K562 (cell line): ENCODE data around the gene ZNRF1. TPM values are rescaled to one million over a fixed set of nuclear protein-coding genes. Genes with fewer than 3 reads are reported as not detected.

Experiments used
- ARID1B ChIP-seq: fragments of 450-650 bp; IDR thresholded peaks from 2 replicates; pipeline ENCODE4 v1.6.1; 2016; ENCODE audit warnings: antibody characterized with exemption, mild to moderate bottlenecking, inconsistent platforms
- CBX8 ChIP-seq: fragments of 200-600 bp; sonication (generic); IDR thresholded peaks from 2 replicates; pipeline ENCODE4 v1.6.1; 2012; ENCODE audit warnings: borderline replicate concordance, mixed run types, low read depth, mild to moderate bottlenecking, moderate library complexity, mixed read lengths, low read length, control low read depth, inconsistent platforms; ENCODE audit not compliant: poor library complexity, severe bottlenecking; ENCODE audit errors: extremely low read depth
- CHD1 ChIP-seq: fragments of 200-600 bp; sonication (generic); IDR thresholded peaks from one replicate; pipeline ENCODE4 v1.6.1; 2012; ENCODE audit warnings: mild to moderate bottlenecking, moderate library complexity, low read length, inconsistent platforms
- DDX20 ChIP-seq: fragments of 450-650 bp; IDR thresholded peaks from 2 replicates; pipeline ENCODE4 v1.6.1; 2016; ENCODE audit warnings: missing genetic modification characterization, low read depth, mild to moderate bottlenecking, missing compliant biosample characterization, moderate library complexity
- FOSL1 ChIP-seq: fragments of 200-800 bp; sonication (Bioruptor generic); conservative IDR thresholded peaks from 2 replicates; pipeline ENCODE4 v1.6.1; 2016; ENCODE audit warnings: missing genetic modification characterization, missing compliant biosample characterization
- FOXK2 ChIP-seq, 2 experiments: fragments of 450-650 bp; IDR thresholded peaks in 1 of 2; conservative IDR thresholded peaks in 1 of 2; 2 replicates each; pipeline ENCODE4 v1.6.1; 2016; ENCODE audit warnings: low read depth in 2 of 2, mild to moderate bottlenecking in 1 of 2
- HMG20B ChIP-seq: fragments of 250-450 bp; sonication (Bioruptor Pico); IDR thresholded peaks from 2 replicates; pipeline ENCODE4 v1.5.0; 2021; ENCODE audit warnings: mild to moderate bottlenecking
- MAFF ChIP-seq: IDR thresholded peaks from 2 replicates; pipeline ENCODE4 v1.6.1; 2012; ENCODE audit warnings: low read length, improper control_type of control experiment
- NEUROD1 ChIP-seq: fragments of 150-350 bp; IDR thresholded peaks from 2 replicates; pipeline ENCODE4 v1.6.1; 2014; ENCODE audit warnings: borderline replicate concordance, low read length, low read depth; ENCODE audit not compliant: partially characterized antibody
- PHB2 ChIP-seq: fragments of 450-650 bp; IDR thresholded peaks from 2 replicates; pipeline ENCODE4 v1.6.1; 2017; ENCODE audit warnings: low read depth
- PHF21A ChIP-seq: fragments of 450-650 bp; IDR thresholded peaks from 2 replicates; pipeline ENCODE4 v1.6.1; 2017; ENCODE audit warnings: low read depth, borderline replicate concordance
- POLR2G ChIP-seq: fragments of 200-400 bp; formaldehyde crosslinking; IDR thresholded peaks from 2 replicates; pipeline ENCODE4 v1.6.1; 2017; ENCODE audit warnings: low read depth, mild to moderate bottlenecking, antibody characterized with exemption, low read length, moderate library complexity
- RBBP5 ChIP-seq: fragments of 200-600 bp; sonication (generic); IDR thresholded peaks from 2 replicates; pipeline ENCODE4 v1.6.1; 2012; ENCODE audit warnings: borderline replicate concordance, mild to moderate bottlenecking, low read length, control low read depth, inconsistent platforms; ENCODE audit not compliant: insufficient read depth, poor library complexity, severe bottlenecking
- SLC30A9 ChIP-seq: fragments of 250-450 bp; sonication (Bioruptor Pico); IDR thresholded peaks from 2 replicates; pipeline ENCODE4 v1.8.0; 2022; ENCODE audit warnings: mild to moderate bottlenecking, moderate library complexity
- ZNF431 ChIP-seq: sonication (generic); formaldehyde crosslinking; IDR thresholded peaks from 2 replicates; pipeline ENCODE4 v1.8.0; 2022; ENCODE audit warnings: mild to moderate bottlenecking, missing genetic modification reagents
- ZNF75A ChIP-seq: fragments of 450-650 bp; formaldehyde crosslinking; IDR thresholded peaks from 2 replicates; pipeline ENCODE4 v1.4.0; 2020; ENCODE audit warnings: mild to moderate bottlenecking
- polyA plus RNA-seq, 8 experiments: library from polyadenylated mRNA; depleted of rRNA in 4 of 8; stranded (reverse) in 5 of 8; unstranded in 3 of 8; fragments of >200 nt; fragmentation: Nextera tagmentation in 2 of 8; fragmentation: Illumina TruSeq in 1 of 8; extraction: Ambion mirVana in 2 of 8; extraction: Trizol in 1 of 8; gene quantifications; 2 replicates each; pipeline versions ENCODE4 v1.2.1 to v1.2.3, GENCODE V29; 2011 to 2014; ENCODE audit warnings: inconsistent platforms in 1 of 8, missing spikeins in 1 of 8
- total RNA-seq, 7 experiments: library from RNA; depleted of rRNA in 6 of 7; stranded (reverse); fragments of >200 nt in 6 of 7; fragmentation: Illumina TruSeq in 2 of 7; extraction: Trizol in 2 of 7; gene quantifications; 2 replicates each; pipeline versions ENCODE4 v1.2.1 to v1.2.3, GENCODE V29; 2011 to 2021; ENCODE audit warnings: low replicate concordance in 1 of 7
- TF ChIP-seq, protein P1 (sequence below): fragments of 450-650 bp; formaldehyde crosslinking; IDR thresholded peaks from 2 replicates; pipeline ENCODE4 v1.4.0; 2020; ENCODE audit warnings: mild to moderate bottlenecking, moderate library complexity
- TF ChIP-seq, protein P2 (sequence below), 2 experiments: fragments of 200-800 bp in 1 of 2; sonication (Bioruptor generic) in 1 of 2; sonication (generic) in 1 of 2; formaldehyde crosslinking in 1 of 2; IDR thresholded peaks in 1 of 2; conservative IDR thresholded peaks in 1 of 2; 2 replicates each; pipeline versions ENCODE4 v1.5.0 to v1.6.1; 2016 to 2020; ENCODE audit warnings: missing compliant biosample characterization in 1 of 2, missing genetic modification characterization in 1 of 2, missing genetic modification reagents in 1 of 2
- TF ChIP-seq, protein P3 (sequence below), 2 experiments: fragments of 450-650 bp; conservative IDR thresholded peaks; 2 replicates each; pipeline ENCODE4 v1.6.1; 2017; ENCODE audit warnings: mild to moderate bottlenecking in 2 of 2, moderate library complexity in 2 of 2
- TF ChIP-seq, protein P4 (sequence below): IDR thresholded peaks from 2 replicates; pipeline ENCODE4 v1.6.1; 2016; ENCODE audit warnings: missing genetic modification characterization, missing compliant biosample characterization

ZNRF1 gene
- total and polyA plus RNA-seq, 9 of the 15 experiments (the other 6 are each of a cell fraction or from before 2014, with no cell fraction given), result 9.5 to 37.7 (median 20.0) TPM

DNA sequence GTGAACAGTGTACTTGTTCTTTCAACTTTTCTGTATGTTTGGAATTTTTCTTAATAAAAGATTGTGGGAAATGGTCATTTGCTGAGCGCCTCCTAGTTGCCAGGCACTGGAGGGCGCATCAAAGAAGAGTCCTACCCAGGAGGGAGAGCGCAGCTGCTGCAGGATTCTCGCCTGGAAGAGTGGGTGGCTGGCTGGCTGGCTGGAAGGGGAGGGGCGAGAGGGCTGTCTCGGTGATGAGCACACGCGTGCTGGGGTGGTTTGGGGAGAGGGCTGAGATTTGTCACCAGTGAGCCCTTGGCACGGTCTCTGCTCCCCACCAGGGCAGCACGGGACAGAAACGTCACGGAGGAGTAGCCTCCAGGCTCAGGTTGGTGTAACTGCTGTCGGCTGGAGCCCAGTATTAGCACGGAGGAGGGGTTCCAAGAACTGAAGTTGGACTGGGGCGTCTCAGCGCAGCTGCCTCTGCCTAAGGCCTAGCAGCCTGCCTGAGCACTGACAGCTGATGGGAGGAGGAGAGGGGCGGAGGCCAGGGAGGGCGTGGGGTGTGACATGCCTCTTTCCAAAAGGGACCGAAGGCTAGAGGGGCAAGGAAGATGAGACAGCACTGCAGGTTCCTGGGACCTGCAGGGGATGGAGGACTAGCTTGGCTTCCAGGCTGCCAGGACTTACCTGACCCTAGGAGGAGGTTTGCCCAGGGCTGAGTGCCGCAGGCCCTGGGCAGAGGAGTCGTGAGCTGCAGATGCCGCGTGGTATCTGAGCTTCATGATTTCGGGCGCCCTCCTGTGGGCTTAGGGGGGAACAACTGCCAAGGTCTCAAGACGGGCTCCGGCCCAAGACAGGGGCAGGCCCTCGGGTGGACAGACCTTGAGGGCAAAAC lies 112.1 kb downstream of the ZNRF1 start (continued):
- TF ChIP-seq CBX8 (no peak), SLC30A9 (CRISPR knock-in tag) (no peak), PHB2 (no peak), MAFF (no peak), PHF21A (0 out of 2 replicates have a peak, but pooled peaks have one; percentile 27), FOSL1 (tag) (peak; percentile 36; the same call in 1 of the 2 replicates), CHD1 (no peak), NEUROD1 (peak; percentile 45), ZNF431 (CRISPR knock-in tag) (no peak; the same call in 1 of the 2 replicates), RBBP5 (peak; percentile 52), FOXK2 (conservative IDR thresholded peaks at IDR 0.05 in 1 of 2, IDR thresholded peaks at IDR 0.05 in 1 of 2; ENCODE audit: low read depth in 2 of 2) (peak in 1 of 2 experiments; percentile 75; a peak in 2 of 4 replicates), ZNF75A (CRISPR knock-in tag) (no peak), HMG20B (CRISPR knock-in tag) (no peak), POLR2G (peak; percentile 40; the same call in 1 of the 2 replicates), ARID1B (no peak), DDX20 (tag) (no peak)
- TF ChIP-seq, protein P1, sequence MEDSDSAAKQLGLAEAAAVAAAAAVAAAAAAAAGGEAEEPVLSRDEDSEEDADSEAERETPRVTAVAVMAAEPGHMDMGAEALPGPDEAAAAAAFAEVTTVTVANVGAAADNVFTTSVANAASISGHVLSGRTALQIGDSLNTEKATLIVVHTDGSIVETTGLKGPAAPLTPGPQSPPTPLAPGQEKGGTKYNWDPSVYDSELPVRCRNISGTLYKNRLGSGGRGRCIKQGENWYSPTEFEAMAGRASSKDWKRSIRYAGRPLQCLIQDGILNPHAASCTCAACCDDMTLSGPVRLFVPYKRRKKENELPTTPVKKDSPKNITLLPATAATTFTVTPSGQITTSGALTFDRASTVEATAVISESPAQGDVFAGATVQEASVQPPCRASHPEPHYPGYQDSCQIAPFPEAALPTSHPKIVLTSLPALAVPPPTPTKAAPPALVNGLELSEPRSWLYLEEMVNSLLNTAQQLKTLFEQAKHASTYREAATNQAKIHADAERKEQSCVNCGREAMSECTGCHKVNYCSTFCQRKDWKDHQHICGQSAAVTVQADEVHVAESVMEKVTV, result peak; percentile 83
- TF ChIP-seq, protein P2, sequence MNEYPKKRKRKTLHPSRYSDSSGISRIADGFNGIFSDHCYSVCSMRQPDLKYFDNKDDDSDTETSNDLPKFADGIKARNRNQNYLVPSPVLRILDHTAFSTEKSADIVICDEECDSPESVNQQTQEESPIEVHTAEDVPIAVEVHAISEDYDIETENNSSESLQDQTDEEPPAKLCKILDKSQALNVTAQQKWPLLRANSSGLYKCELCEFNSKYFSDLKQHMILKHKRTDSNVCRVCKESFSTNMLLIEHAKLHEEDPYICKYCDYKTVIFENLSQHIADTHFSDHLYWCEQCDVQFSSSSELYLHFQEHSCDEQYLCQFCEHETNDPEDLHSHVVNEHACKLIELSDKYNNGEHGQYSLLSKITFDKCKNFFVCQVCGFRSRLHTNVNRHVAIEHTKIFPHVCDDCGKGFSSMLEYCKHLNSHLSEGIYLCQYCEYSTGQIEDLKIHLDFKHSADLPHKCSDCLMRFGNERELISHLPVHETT (CRISPR knock-in tag; conservative IDR thresholded peaks at IDR 0.05 in 1 of 2, IDR thresholded peaks at IDR 0.05 in 1 of 2), result no peak
- TF ChIP-seq, protein P3, sequence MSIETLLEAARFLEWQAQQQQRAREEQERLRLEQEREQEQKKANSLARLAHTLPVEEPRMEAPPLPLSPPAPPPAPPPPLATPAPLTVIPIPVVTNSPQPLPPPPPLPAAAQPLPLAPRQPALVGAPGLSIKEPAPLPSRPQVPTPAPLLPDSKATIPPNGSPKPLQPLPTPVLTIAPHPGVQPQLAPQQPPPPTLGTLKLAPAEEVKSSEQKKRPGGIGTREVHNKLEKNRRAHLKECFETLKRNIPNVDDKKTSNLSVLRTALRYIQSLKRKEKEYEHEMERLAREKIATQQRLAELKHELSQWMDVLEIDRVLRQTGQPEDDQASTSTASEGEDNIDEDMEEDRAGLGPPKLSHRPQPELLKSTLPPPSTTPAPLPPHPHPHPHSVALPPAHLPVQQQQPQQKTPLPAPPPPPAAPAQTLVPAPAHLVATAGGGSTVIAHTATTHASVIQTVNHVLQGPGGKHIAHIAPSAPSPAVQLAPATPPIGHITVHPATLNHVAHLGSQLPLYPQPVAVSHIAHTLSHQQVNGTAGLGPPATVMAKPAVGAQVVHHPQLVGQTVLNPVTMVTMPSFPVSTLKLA (conservative IDR thresholded peaks at IDR 0.05), result peak; percentile 95 to 97
- TF ChIP-seq, protein P4, sequence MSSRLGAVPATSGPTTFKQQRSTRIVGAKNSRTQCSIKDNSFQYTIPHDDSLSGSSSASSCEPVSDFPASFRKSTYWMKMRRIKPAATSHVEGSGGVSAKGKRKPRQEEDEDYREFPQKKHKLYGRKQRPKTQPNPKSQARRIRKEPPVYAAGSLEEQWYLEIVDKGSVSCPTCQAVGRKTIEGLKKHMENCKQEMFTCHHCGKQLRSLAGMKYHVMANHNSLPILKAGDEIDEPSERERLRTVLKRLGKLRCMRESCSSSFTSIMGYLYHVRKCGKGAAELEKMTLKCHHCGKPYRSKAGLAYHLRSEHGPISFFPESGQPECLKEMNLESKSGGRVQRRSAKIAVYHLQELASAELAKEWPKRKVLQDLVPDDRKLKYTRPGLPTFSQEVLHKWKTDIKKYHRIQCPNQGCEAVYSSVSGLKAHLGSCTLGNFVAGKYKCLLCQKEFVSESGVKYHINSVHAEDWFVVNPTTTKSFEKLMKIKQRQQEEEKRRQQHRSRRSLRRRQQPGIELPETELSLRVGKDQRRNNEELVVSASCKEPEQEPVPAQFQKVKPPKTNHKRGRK, result no peak
